Measurements from ENCODE around the gene KLK14.

GRCh38 chr19:51082611-51083010 lies at the start of gene KLK14:
- no peak for TF ChIP-seq POLR2A (IDR thresholded peaks at IDR 0.05; ENCODE audit: low read length)
- no peak for TF ChIP-seq GATA1 (IDR thresholded peaks at IDR 0.05; ENCODE audit: low read depth, low read length)
